ENCODE data around the gene STX2. TPM values are rescaled to one million over a fixed set of nuclear protein-coding genes. Genes with fewer than 3 reads are reported as not detected.
A peak's percentile ranks its signal among the peaks of the same experiment; 100 is the strongest.

Gene STX2
- total and polyA plus RNA-seq, 2 experiments from 2014 or later, result 16.4 to 35.4 TPM

- no peaks in the 10 kb centered on the region for H3K9me2 ChIP-seq (ENCODE audit: insufficient read depth)
- DNase-seq (ENCODE audit: low spot score) (no peak), ATAC-seq (no peak)
- Mint-ChIP-seq H3K27ac (no peak overlapping the region), H3K4me3 (no peak overlapping the region), H3K27me3 (ENCODE audit: insufficient read depth, low read depth, poor library complexity) (peaks cover 10% of the 10 kb centered on the region), H3K9me3 (peaks cover 28% of the 10 kb centered on the region), H3K4me1 (peaks cover 20% of the 10 kb centered on the region), H3K36me3 (ENCODE audit: low read depth) (peaks cover 17% of the 10 kb centered on the region)
- H3K27ac ChIP-seq (ENCODE audit: low read depth), result no peak overlapping the region
- no peak overlapping the region for H3K4me2 ChIP-seq
- H4K20me1 ChIP-seq (replicated peaks; ENCODE audit: insufficient read depth), result no peaks in the 10 kb centered on the region
- peaks cover 4% of the 10 kb centered on the region; the same call in 1 of the 2 replicates for H3K4me1 ChIP-seq (ENCODE audit: insufficient read depth)
- H2AFZ ChIP-seq, result no peak overlapping the region; the same call in 1 of the 2 replicates
- no peaks in the 10 kb centered on the region for H3K36me3 ChIP-seq (ENCODE audit: insufficient read depth)
- TF ChIP-seq CREB1 (CRISPR knock-in tag; IDR thresholded peaks at IDR 0.05; ENCODE audit: low read depth) (no peak), STAT1 (IDR thresholded peaks at IDR 0.05; ENCODE audit: unreplicated experiment) (no peak), JUNB (IDR thresholded peaks at IDR 0.05; ENCODE audit: unreplicated experiment) (no peak), NANOG (IDR thresholded peaks at IDR 0.05; ENCODE audit: borderline replicate concordance) (no peak)
- H3K27me3 ChIP-seq (ENCODE audit: insufficient read depth), result no peaks in the 10 kb centered on the region
- no peaks in the 10 kb centered on the region for H3K79me2 ChIP-seq (replicated peaks; ENCODE audit: insufficient read depth)
- no peaks in the 10 kb centered on the region for H3F3A ChIP-seq (replicated peaks; ENCODE audit: low read depth)
- H3K4me3 ChIP-seq, result no peak overlapping the region
Observed at GRCh38 chr12:130846369-130846768, 7.3 kb upstream of the STX2 start.

GRCh38 chr12:130839770-130840404, 837 bp upstream of the STX2 start:
- H3K4me3 ChIP-seq, result peak overlapping the region; percentile 52
- peaks cover 5% of the 10 kb centered on the region for H3K9me3 Mint-ChIP-seq
- H3K4me3 Mint-ChIP-seq, result peak overlapping the region; percentile 59
- peaks cover 41% of the 10 kb centered on the region for H3K4me1 Mint-ChIP-seq
- ATAC-seq, result no peak
- no peak overlapping the region for H3K27ac ChIP-seq (ENCODE audit: low read depth)
- H4K20me1 ChIP-seq (replicated peaks; ENCODE audit: insufficient read depth), result no peaks in the 10 kb centered on the region
- peaks cover 19% of the 10 kb centered on the region for H3K27me3 ChIP-seq (ENCODE audit: insufficient read depth)
- H3F3A ChIP-seq (replicated peaks; ENCODE audit: low read depth), result 0 out of 2 replicates have a peak, but pooled peaks cover 8% of the 10 kb centered on the region
- peak overlapping the region; percentile 80 for H2AFZ ChIP-seq
- H3K27me3 Mint-ChIP-seq (ENCODE audit: insufficient read depth, low read depth, poor library complexity), result peaks cover 10% of the 10 kb centered on the region
- peaks cover 25% of the 10 kb centered on the region for H3K4me1 ChIP-seq (ENCODE audit: insufficient read depth)
- H3K79me2 ChIP-seq (replicated peaks; ENCODE audit: insufficient read depth), result peaks cover 34% of the 10 kb centered on the region
- H3K9me2 ChIP-seq (ENCODE audit: insufficient read depth), result no peaks in the 10 kb centered on the region
- DNase-seq (ENCODE audit: low spot score), result no peak
- H3K4me2 ChIP-seq, result peak overlapping the region; percentile 79
- no peaks in the 10 kb centered on the region for H3K36me3 ChIP-seq (ENCODE audit: insufficient read depth)
- peaks cover 4% of the 10 kb centered on the region; the same call in 2 of the 3 replicates for H3K36me3 Mint-ChIP-seq (ENCODE audit: low read depth)
- H3K27ac Mint-ChIP-seq, result no peak overlapping the region
- TF ChIP-seq JUNB (IDR thresholded peaks at IDR 0.05; ENCODE audit: unreplicated experiment) (no peak), EZH2phosphoT487 (IDR thresholded peaks at IDR 0.05; ENCODE audit: unreplicated experiment) (no peak), ZNF462 (CRISPR knock-in tag; IDR thresholded peaks at IDR 0.05) (no peak), NANOG (IDR thresholded peaks at IDR 0.05; ENCODE audit: borderline replicate concordance) (no peak)

Measured in GM23338 (cell line).